ENCODE data around the gene SGPP2.

Gene SGPP2

GRCh38 chr2:222494104-222494739 lies 69.9 kb downstream of the SGPP2 start:
- no peak for TF ChIP-seq CTCF (conservative IDR thresholded peaks at IDR 0.05)
- no peak overlapping the region for H3K27ac ChIP-seq

- no peak for TF ChIP-seq CTCF (conservative IDR thresholded peaks at IDR 0.05)
- H3K27ac ChIP-seq, result no peak overlapping the region
These were observed 71.0 kb downstream of the SGPP2 start for GRCh38 chr2:222495388-222495787.

GRCh38 chr2:222499226-222499625 lies 74.9 kb downstream of the SGPP2 start:
- TF ChIP-seq CTCF (conservative IDR thresholded peaks at IDR 0.05), result no peak
- H3K27ac ChIP-seq, result no peak overlapping the region

- no peak overlapping the region for H3K27ac ChIP-seq
- TF ChIP-seq CTCF (conservative IDR thresholded peaks at IDR 0.05), result no peak
These were observed 79.8 kb downstream of the SGPP2 start for GRCh38 chr2:222504191-222504590.

GRCh38 chr2:222504719-222505118 lies 80.4 kb downstream of the SGPP2 start:
- no peak for TF ChIP-seq CTCF (conservative IDR thresholded peaks at IDR 0.05)

GRCh38 chr2:222506230-222506935 lies 82.0 kb downstream of the SGPP2 start:
- no peak for TF ChIP-seq CTCF (conservative IDR thresholded peaks at IDR 0.05)
- H3K27ac ChIP-seq, result no peak overlapping the region

More at GRCh38 chr2:222504719-222505118, 80.4 kb downstream of the SGPP2 start:
- no peak overlapping the region for H3K27ac ChIP-seq

GRCh38 chr2:222514901-222515300 lies 90.6 kb downstream of the SGPP2 start:
- no peak overlapping the region for H3K27ac ChIP-seq
- TF ChIP-seq CTCF (conservative IDR thresholded peaks at IDR 0.05), result no peak
